ENCODE results near the gene HSFX3.
"Not testable (repeated sequence)": the region's sequence is repeated elsewhere in the genome, so short reads cannot be mapped to it uniquely, and the experiment has no call there.

- not testable (repeated sequence) for TF ChIP-seq POLR2AphosphoS5 (IDR thresholded peaks at IDR 0.05; ENCODE audit: low read depth); REST (IDR thresholded peaks at IDR 0.05; ENCODE audit: insufficient replicate concordance, low read depth); CTCF (IDR thresholded peaks at IDR 0.05; ENCODE audit: insufficient read depth, low read length); GABPA (IDR thresholded peaks at IDR 0.05; ENCODE audit: low read depth)
These were observed 23.8 kb downstream of the HSFX3 start for GRCh38 chrX:149525903-149526302.
